PC-9 (cell line): ENCODE results near the gene ZNF346. TPM values are rescaled to one million over a fixed set of nuclear protein-coding genes. Genes with fewer than 3 reads are reported as not detected.

Source experiments
- BruUV-seq: library from RNA; stranded (reverse); fragments of 400-500 nt; replicated peaks from 2 replicates; lab custom pipeline; 2021; lab: Mats Ljungman, UMichigan
- CTCF ChIA-PET: fragments of 300-600 bp; sonication (Branson Sonifier 250); formaldehyde crosslinking; loops from one replicate; lab custom pipeline; 2022; ENCODE audit warnings: antibody characterized with exemption; lab: Charles Lee
- POLR2A ChIA-PET: fragments of 300-600 bp; sonication (Branson Sonifier 250); formaldehyde crosslinking; loops from one replicate; lab custom pipeline; 2022; ENCODE audit warnings: antibody characterized with exemption; ENCODE audit not compliant: unreplicated experiment; lab: Charles Lee
- DNase-seq, 2 experiments: peaks; one replicate each; pipeline versions ENCODE4 v3.0.0 to v3.0.0-alpha.2; 2015 to 2022; ENCODE audit warnings: mixed read lengths in 1 of 2
- H2AFZ ChIP-seq: fragments of 200-600 bp; sonication (generic); 2 replicates; pipeline ENCODE4 v1.8.1; 2017; ENCODE audit warnings: antibody characterized with exemption
- H3F3A ChIP-seq: fragments of 200-600 bp; sonication (generic); 2 replicates; pipeline ENCODE4 v1.8.1; 2017; ENCODE audit warnings: antibody characterized with exemption, mild to moderate bottlenecking, low read depth; ENCODE audit not compliant: insufficient read depth
- H3K27ac ChIP-seq: fragments of 200-600 bp; sonication (generic); 2 replicates; pipeline ENCODE4 v1.6.1; 2016; ENCODE audit warnings: mixed run types
- H3K27me3 ChIP-seq: fragments of 200-600 bp; sonication (generic); 2 replicates; pipeline ENCODE4 v1.6.1; 2016; ENCODE audit warnings: low read depth, mixed run types; ENCODE audit not compliant: insufficient read depth
- H3K36me3 ChIP-seq: fragments of 200-600 bp; sonication (generic); 2 replicates; pipeline ENCODE4 v1.6.1; 2016; ENCODE audit warnings: low read depth, mixed run types
- H3K4me1 ChIP-seq: fragments of 200-600 bp; sonication (generic); replicated peaks from 2 replicates; pipeline ENCODE4 v1.6.1; 2016; ENCODE audit warnings: mixed run types; ENCODE audit not compliant: insufficient read depth
- H3K4me2 ChIP-seq: fragments of 200-600 bp; sonication (generic); 2 replicates; pipeline ENCODE4 v1.6.1; 2017; ENCODE audit warnings: mixed run types
- H3K4me3 ChIP-seq: fragments of 200-600 bp; sonication (generic); 2 replicates; pipeline ENCODE4 v1.6.1; 2016; ENCODE audit warnings: mixed run types
- H3K79me2 ChIP-seq: fragments of 200-600 bp; sonication (generic); 2 replicates; pipeline ENCODE4 v1.6.1; 2017; ENCODE audit warnings: low read depth, mixed run types
- H3K9me2 ChIP-seq: fragments of 200-600 bp; sonication (generic); 2 replicates; pipeline ENCODE4 v1.8.1; 2017; ENCODE audit warnings: mild to moderate bottlenecking; ENCODE audit not compliant: insufficient read depth
- H3K9me3 ChIP-seq: fragments of 200-600 bp; sonication (generic); 2 replicates; pipeline ENCODE4 v1.8.1; 2016; ENCODE audit warnings: low read depth; ENCODE audit not compliant: insufficient read depth
- H4K20me1 ChIP-seq: fragments of 200-600 bp; sonication (generic); 2 replicates; pipeline ENCODE4 v1.8.1; 2017; ENCODE audit not compliant: insufficient read depth
- EZH2 ChIP-seq: fragments of 200-600 bp; sonication (generic); IDR thresholded peaks from 2 replicates; pipeline ENCODE4 v1.8.0; 2017; ENCODE audit warnings: antibody characterized with exemption, low read depth
- intact Hi-C: fragments of 100-400 bp; cut with micrococcal nuclease; formaldehyde crosslinking; loops from one replicate; pipeline ENCODE4 v1.10.0; 2022; ENCODE audit not compliant: unreplicated experiment
- total RNA-seq: library from RNA; stranded (reverse); gene quantifications from 2 replicates; pipeline ENCODE4 v1.2.3, GENCODE V29; 2021
- TF ChIP-seq, protein P1 (sequence below): fragments of 200-600 bp; sonication (generic); conservative IDR thresholded peaks from 2 replicates; pipeline ENCODE4 v1.6.1; 2017; ENCODE audit warnings: mixed run types, antibody characterized with exemption, mild to moderate bottlenecking, moderate library complexity

ZNF346 gene
- total RNA-seq, 1 experiment from 2014 or later = 23.8 TPM

GRCh38 chr5:177116631-177117373 lies 94.3 kb downstream of the ZNF346 start:
- no peak overlapping the region for H3K4me3 ChIP-seq

GRCh38 chr5:177117441-177118045 lies 95.0 kb downstream of the ZNF346 start:
- H2AFZ ChIP-seq = no peak overlapping the region
- POLR2A ChIA-PET = no interaction called here
- no peak for DNase-seq
- intact Hi-C loops = loop anchor here (10.0 kb wide), 1 partner anchor 293 kb away; no protein-coding TSS in a partner anchor
- TF ChIP-seq, protein P1, sequence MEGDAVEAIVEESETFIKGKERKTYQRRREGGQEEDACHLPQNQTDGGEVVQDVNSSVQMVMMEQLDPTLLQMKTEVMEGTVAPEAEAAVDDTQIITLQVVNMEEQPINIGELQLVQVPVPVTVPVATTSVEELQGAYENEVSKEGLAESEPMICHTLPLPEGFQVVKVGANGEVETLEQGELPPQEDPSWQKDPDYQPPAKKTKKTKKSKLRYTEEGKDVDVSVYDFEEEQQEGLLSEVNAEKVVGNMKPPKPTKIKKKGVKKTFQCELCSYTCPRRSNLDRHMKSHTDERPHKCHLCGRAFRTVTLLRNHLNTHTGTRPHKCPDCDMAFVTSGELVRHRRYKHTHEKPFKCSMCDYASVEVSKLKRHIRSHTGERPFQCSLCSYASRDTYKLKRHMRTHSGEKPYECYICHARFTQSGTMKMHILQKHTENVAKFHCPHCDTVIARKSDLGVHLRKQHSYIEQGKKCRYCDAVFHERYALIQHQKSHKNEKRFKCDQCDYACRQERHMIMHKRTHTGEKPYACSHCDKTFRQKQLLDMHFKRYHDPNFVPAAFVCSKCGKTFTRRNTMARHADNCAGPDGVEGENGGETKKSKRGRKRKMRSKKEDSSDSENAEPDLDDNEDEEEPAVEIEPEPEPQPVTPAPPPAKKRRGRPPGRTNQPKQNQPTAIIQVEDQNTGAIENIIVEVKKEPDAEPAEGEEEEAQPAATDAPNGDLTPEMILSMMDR = no peak
- no peak for TF ChIP-seq EZH2
- no TSS peak for BruUV-seq
- H4K20me1 ChIP-seq = no peaks in the 10 kb centered on the region
- no peaks in the 10 kb centered on the region for H3K9me3 ChIP-seq
- CTCF ChIA-PET = no interaction called here
- no peaks in the 10 kb centered on the region for H3K4me1 ChIP-seq
- H3K4me2 ChIP-seq = no peak overlapping the region
- H3K27me3 ChIP-seq = no peaks in the 10 kb centered on the region
- H3K27ac ChIP-seq = no peak overlapping the region
- no peak overlapping the region for H3K4me3 ChIP-seq
- no peaks in the 10 kb centered on the region for H3K9me2 ChIP-seq
- no peaks in the 10 kb centered on the region for H3K79me2 ChIP-seq
- H3K36me3 ChIP-seq = no peaks in the 10 kb centered on the region
- H3F3A ChIP-seq = no peaks in the 10 kb centered on the region

More at GRCh38 chr5:177116631-177117373, 94.3 kb downstream of the ZNF346 start:
- no TSS peak for BruUV-seq
- H3K4me2 ChIP-seq = no peak overlapping the region
- intact Hi-C loops = loop anchor here (10.0 kb wide), 1 partner anchor 292 kb away; no protein-coding TSS in a partner anchor
- no peaks in the 10 kb centered on the region for H3F3A ChIP-seq
- H3K36me3 ChIP-seq = no peaks in the 10 kb centered on the region
- no peak overlapping the region for H2AFZ ChIP-seq
- TF ChIP-seq, protein P1 = no peak
- TF ChIP-seq EZH2 = no peak
- H4K20me1 ChIP-seq = no peaks in the 10 kb centered on the region
- H3K9me3 ChIP-seq = no peaks in the 10 kb centered on the region
- CTCF ChIA-PET = no interaction called here
- H3K4me1 ChIP-seq = no peaks in the 10 kb centered on the region
- no peak for DNase-seq
- H3K27me3 ChIP-seq = no peaks in the 10 kb centered on the region
- no peaks in the 10 kb centered on the region for H3K9me2 ChIP-seq
- POLR2A ChIA-PET = no interaction called here
- no peak overlapping the region for H3K27ac ChIP-seq
- H3K79me2 ChIP-seq = no peaks in the 10 kb centered on the region

DNA sequence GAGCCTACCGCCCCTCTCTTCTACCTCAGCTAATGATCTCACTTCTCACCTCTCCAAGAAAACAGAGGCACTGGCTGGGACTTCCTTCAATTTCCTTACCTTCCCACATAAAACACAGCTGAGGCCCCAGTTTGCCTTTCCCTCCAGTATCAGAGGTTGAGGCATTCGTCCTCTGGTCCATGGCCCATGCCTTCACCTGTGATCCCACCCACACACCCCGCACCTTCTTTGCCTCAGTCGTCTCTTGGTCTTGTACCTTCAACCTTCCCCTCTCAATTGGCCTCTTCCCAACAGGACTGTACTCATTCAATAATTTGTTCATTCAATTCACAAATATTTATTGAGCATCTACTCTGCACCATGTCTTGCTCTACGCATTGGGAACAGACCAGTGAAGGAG lies 100.1 kb downstream of the ZNF346 start:
- CTCF ChIA-PET = no interaction called here
- intact Hi-C loops = no loop called here
- BruUV-seq = no TSS peak

More for the DNA sequence above, 100.1 kb downstream of the ZNF346 start:
- H3K27me3 ChIP-seq = no peaks in the 10 kb centered on the region
- H4K20me1 ChIP-seq = no peaks in the 10 kb centered on the region
- H3K36me3 ChIP-seq = no peaks in the 10 kb centered on the region
- H3K79me2 ChIP-seq = no peaks in the 10 kb centered on the region
- TF ChIP-seq, protein P1 = no peak
- TF ChIP-seq EZH2 = no peak
- POLR2A ChIA-PET = no interaction called here
- no peaks in the 10 kb centered on the region for H3K9me3 ChIP-seq
- H3K4me2 ChIP-seq = no peak overlapping the region
- no peak overlapping the region for H3K27ac ChIP-seq
- no peaks in the 10 kb centered on the region for H3K4me1 ChIP-seq
- DNase-seq = no peak
- no peaks in the 10 kb centered on the region for H3K9me2 ChIP-seq
- H3F3A ChIP-seq = no peaks in the 10 kb centered on the region
- H3K4me3 ChIP-seq = no peak overlapping the region
- no peak overlapping the region for H2AFZ ChIP-seq
